Neural progenitor cell (in vitro differentiated cells): ENCODE measurements around the gene NRM. TPM values are rescaled to one million over a fixed set of nuclear protein-coding genes. Genes with fewer than 3 reads are reported as not detected.
A peak's percentile ranks its signal among the peaks of the same experiment; 100 is the strongest.

Experiments
- DNase-seq: peaks from one replicate; pipeline ENCODE4 v3.0.0-alpha.2; 2016; ENCODE audit warnings: low spot score
- H2AFZ ChIP-seq: fragments of 200-600 bp; sonication (generic); replicated peaks from 2 replicates; pipeline ENCODE4 v1.6.1; 2016; ENCODE audit warnings: antibody characterized with exemption
- H3F3A ChIP-seq: fragments of 200-600 bp; sonication (generic); 2 replicates; pipeline ENCODE4 v1.6.1; 2016; ENCODE audit warnings: antibody characterized with exemption, low read depth
- H3K27ac ChIP-seq: fragments of 200-600 bp; sonication (generic); 2 replicates; pipeline ENCODE4 v1.5.1; 2016; ENCODE audit warnings: mild to moderate bottlenecking
- H3K27me3 ChIP-seq: fragments of 200-600 bp; sonication (generic); 2 replicates; pipeline ENCODE4 v1.6.1; 2016; ENCODE audit warnings: mild to moderate bottlenecking, moderate library complexity
- H3K36me3 ChIP-seq: fragments of 200-600 bp; sonication (generic); 2 replicates; pipeline ENCODE4 v1.5.1; 2016
- H3K4me1 ChIP-seq: fragments of 200-600 bp; sonication (generic); 2 replicates; pipeline ENCODE4 v1.6.1; 2016; ENCODE audit warnings: mixed run types
- H3K4me2 ChIP-seq: fragments of 200-600 bp; sonication (generic); 2 replicates; pipeline ENCODE4 v1.6.1; 2016
- H3K4me3 ChIP-seq: fragments of 200-600 bp; sonication (generic); 2 replicates; pipeline ENCODE4 v1.5.1; 2016
- H3K79me2 ChIP-seq: fragments of 200-600 bp; sonication (generic); 2 replicates; pipeline ENCODE4 v1.6.1; 2016; ENCODE audit warnings: low read depth
- H3K9ac ChIP-seq: fragments of 200-600 bp; sonication (generic); 2 replicates; pipeline ENCODE4 v1.6.1; 2016
- H3K9me3 ChIP-seq: fragments of 200-600 bp; sonication (generic); 2 replicates; pipeline ENCODE4 v1.5.1; 2016; ENCODE audit warnings: low read depth
- H4K20me1 ChIP-seq: fragments of 200-600 bp; sonication (generic); 2 replicates; pipeline ENCODE4 v1.6.1; 2016; ENCODE audit warnings: low read depth
- H3K27ac Mint-ChIP-seq: 3 replicates; pipeline ENCODE4 v1.8.0; 2021; ENCODE audit warnings: mixed read lengths
- H3K27me3 Mint-ChIP-seq: 2 replicates; pipeline ENCODE4 v1.8.0; 2022; ENCODE audit warnings: low read depth, mild to moderate bottlenecking, inconsistent platforms, moderate library complexity, mixed read lengths; ENCODE audit not compliant: insufficient read depth
- H3K36me3 Mint-ChIP-seq: 3 replicates; pipeline ENCODE4 v1.8.0; 2021; ENCODE audit warnings: mixed read lengths
- H3K4me1 Mint-ChIP-seq: 3 replicates; pipeline ENCODE4 v1.8.0; 2021; ENCODE audit warnings: mixed read lengths
- H3K4me3 Mint-ChIP-seq: 3 replicates; pipeline ENCODE4 v1.8.0; 2021; ENCODE audit warnings: mild to moderate bottlenecking, moderate library complexity, mixed read lengths
- H3K9me3 Mint-ChIP-seq: 3 replicates; pipeline ENCODE4 v1.8.0; 2020; ENCODE audit warnings: mixed read lengths
- CTCF ChIP-seq: fragments of 200-600 bp; sonication (generic); IDR thresholded peaks from 2 replicates; pipeline ENCODE4 v1.5.1; 2017; ENCODE audit warnings: antibody characterized with exemption, mild to moderate bottlenecking
- EZH2 ChIP-seq: fragments of 200-600 bp; sonication (generic); IDR thresholded peaks from 2 replicates; pipeline ENCODE4 v1.6.1; 2017; ENCODE audit warnings: antibody characterized with exemption, mild to moderate bottlenecking, moderate library complexity
- EZH2phosphoT487 ChIP-seq: fragments of 200-600 bp; sonication (generic); IDR thresholded peaks from 2 replicates; pipeline ENCODE4 v1.6.1; 2017; ENCODE audit warnings: antibody characterized with exemption
- total RNA-seq: library from RNA; depleted of rRNA; stranded (reverse); fragments of >200 nt; gene quantifications from 2 replicates; pipeline ENCODE4 v1.2.3, GENCODE V29; 2015; ENCODE audit warnings: low replicate concordance

The NRM gene, protein sequence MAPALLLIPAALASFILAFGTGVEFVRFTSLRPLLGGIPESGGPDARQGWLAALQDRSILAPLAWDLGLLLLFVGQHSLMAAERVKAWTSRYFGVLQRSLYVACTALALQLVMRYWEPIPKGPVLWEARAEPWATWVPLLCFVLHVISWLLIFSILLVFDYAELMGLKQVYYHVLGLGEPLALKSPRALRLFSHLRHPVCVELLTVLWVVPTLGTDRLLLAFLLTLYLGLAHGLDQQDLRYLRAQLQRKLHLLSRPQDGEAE
- 12.4 and 38.3 TPM in 2 replicates for total RNA-seq

GRCh38 chr6:30690403-30691207, at the start of gene NRM:
NRM (minus strand) TSS chr6:30690984; CDS start chr6:30690974, 10 bp downstream.
- Histone ChIP-seq H3K4me2 (peak within 1 kb of the TSS; percentile 88), H3K4me1 (peaks cover 30% of the 10 kb centered on the region), H3K79me2 (peaks cover 36% of the 10 kb centered on the region), H3K9me3 (no peaks in the 10 kb centered on the region), H3K27ac (peak within 1 kb of the TSS; percentile 84), H3K36me3 (no peaks in the 10 kb centered on the region), H3F3A (peaks cover 43% of the 10 kb centered on the region), H3K4me3 (peak within 1 kb of the TSS; percentile 76), H4K20me1 (no peaks in the 10 kb centered on the region), H3K27me3 (no peaks in the 10 kb centered on the region), H2AFZ (peak within 1 kb of the TSS; percentile 89), H3K9ac (peak within 1 kb of the TSS; percentile 8)
- DNase-seq: peak; percentile 94
- Mint-ChIP-seq H3K36me3 (peaks cover 6% of the 10 kb centered on the region), H3K9me3 (no peaks in the 10 kb centered on the region), H3K27me3 (peaks cover 5% of the 10 kb centered on the region), H3K4me3 (peak within 1 kb of the TSS; percentile 95), H3K4me1 (peaks cover 49% of the 10 kb centered on the region), H3K27ac (peak within 1 kb of the TSS; percentile 94)
- TF ChIP-seq EZH2 (no peak), EZH2phosphoT487 (no peak), CTCF (no peak)

GRCh38 chr6:30740540-30740870, 49.7 kb upstream of the NRM start:
- Histone ChIP-seq H3K4me2 (no peak overlapping the region), H3F3A (peaks cover 16% of the 10 kb centered on the region), H3K4me1 (peaks cover 5% of the 10 kb centered on the region), H4K20me1 (peaks cover 14% of the 10 kb centered on the region), H3K27ac (no peak overlapping the region), H3K36me3 (no peaks in the 10 kb centered on the region), H3K4me3 (no peak overlapping the region), H3K9ac (no peak overlapping the region), H3K27me3 (peaks cover 14% of the 10 kb centered on the region), H2AFZ (no peak overlapping the region), H3K79me2 (peaks cover 27% of the 10 kb centered on the region), H3K9me3 (no peaks in the 10 kb centered on the region)
- peaks cover 11% of the 10 kb centered on the region for H3K27me3 Mint-ChIP-seq
- peak overlapping the region; percentile 91 for H3K4me3 Mint-ChIP-seq
- H3K4me1 Mint-ChIP-seq: peaks cover 43% of the 10 kb centered on the region
- H3K27ac Mint-ChIP-seq: peak overlapping the region; percentile 11
- no peak for DNase-seq
- H3K9me3 Mint-ChIP-seq: no peaks in the 10 kb centered on the region
- no peak for TF ChIP-seq CTCF
- TF ChIP-seq EZH2: no peak
- no peak for TF ChIP-seq EZH2phosphoT487
- peaks cover 35% of the 10 kb centered on the region for H3K36me3 Mint-ChIP-seq

- Mint-ChIP-seq H3K4me1 (peaks cover 28% of the 10 kb centered on the region), H3K4me3 (no peak overlapping the region), H3K27ac (no peak overlapping the region), H3K36me3 (peaks cover 40% of the 10 kb centered on the region), H3K27me3 (peaks cover 11% of the 10 kb centered on the region), H3K9me3 (no peaks in the 10 kb centered on the region)
- DNase-seq: no peak
- Histone ChIP-seq H3K27ac (no peak overlapping the region), H4K20me1 (peaks cover 14% of the 10 kb centered on the region), H3K4me2 (no peak overlapping the region), H3K9ac (no peak overlapping the region), H3K27me3 (peaks cover 6% of the 10 kb centered on the region), H3K36me3 (no peaks in the 10 kb centered on the region), H3K9me3 (no peaks in the 10 kb centered on the region), H3K4me3 (no peak overlapping the region), H3K4me1 (peaks cover 5% of the 10 kb centered on the region), H2AFZ (no peak overlapping the region), H3K79me2 (peaks cover 27% of the 10 kb centered on the region), H3F3A (peaks cover 10% of the 10 kb centered on the region)
- TF ChIP-seq EZH2phosphoT487 (no peak), EZH2 (no peak), CTCF (no peak)
Measured at GRCh38 chr6:30738532-30738931, 47.7 kb upstream of the NRM start.
